Measurements from ENCODE around the gene TXNRD2.
"Not testable (repeated sequence)": the region's sequence is repeated elsewhere in the genome, so short reads cannot be mapped to it uniquely, and the experiment has no call there.

The TXNRD2 gene

GRCh38 chr22:19841641-19842392 is 99.8 kb downstream of the TXNRD2 start:
- no peak for DNase-seq

GRCh38 chr22:19840955-19841640 is 100.5 kb downstream of the TXNRD2 start:
- DNase-seq, result no peak

- DNase-seq, result no peak
Observed at GRCh38 chr22:19840059-19840458, 101.6 kb downstream of the TXNRD2 start.

GRCh38 chr22:19837915-19838314 is 103.7 kb downstream of the TXNRD2 start:
- no peak for DNase-seq

- no peak for DNase-seq
Observed at GRCh38 chr22:19836512-19836911, 105.1 kb downstream of the TXNRD2 start.

- no peak for DNase-seq
Observed at GRCh38 chr22:19834599-19834998, 107.0 kb downstream of the TXNRD2 start.

- DNase-seq, result not testable (repeated sequence)
Observed at GRCh38 chr22:19833327-19833726, 108.3 kb downstream of the TXNRD2 start.

- no peak for DNase-seq
Observed at GRCh38 chr22:19832476-19833108, 109.0 kb downstream of the TXNRD2 start.

- DNase-seq, result not testable (repeated sequence)
Observed at GRCh38 chr22:19831979-19832378, 109.6 kb downstream of the TXNRD2 start.

- DNase-seq, result no peak
Observed at GRCh38 chr22:19831016-19831415, 110.6 kb downstream of the TXNRD2 start.

- no peak for DNase-seq
Observed at GRCh38 chr22:19828035-19828401, 113.6 kb downstream of the TXNRD2 start.

GRCh38 chr22:19827341-19828034 is 114.1 kb downstream of the TXNRD2 start:
- no peak for DNase-seq

GRCh38 chr22:19826619-19826950 is 115.0 kb downstream of the TXNRD2 start:
- DNase-seq, result no peak

- DNase-seq, result no peak
Observed at GRCh38 chr22:19825904-19826618, 115.6 kb downstream of the TXNRD2 start.
